HG02973 (cell line): ENCODE measurements around the gene DNASE1L2.

Experiments
- ATAC-seq: cut with Tn5 transposase; IDR thresholded peaks from one replicate; pipeline ENCODE4 v1.9.1; 2021; ENCODE audit warnings: moderate library complexity; ENCODE audit not compliant: unreplicated experiment

Gene DNASE1L2

DNA sequence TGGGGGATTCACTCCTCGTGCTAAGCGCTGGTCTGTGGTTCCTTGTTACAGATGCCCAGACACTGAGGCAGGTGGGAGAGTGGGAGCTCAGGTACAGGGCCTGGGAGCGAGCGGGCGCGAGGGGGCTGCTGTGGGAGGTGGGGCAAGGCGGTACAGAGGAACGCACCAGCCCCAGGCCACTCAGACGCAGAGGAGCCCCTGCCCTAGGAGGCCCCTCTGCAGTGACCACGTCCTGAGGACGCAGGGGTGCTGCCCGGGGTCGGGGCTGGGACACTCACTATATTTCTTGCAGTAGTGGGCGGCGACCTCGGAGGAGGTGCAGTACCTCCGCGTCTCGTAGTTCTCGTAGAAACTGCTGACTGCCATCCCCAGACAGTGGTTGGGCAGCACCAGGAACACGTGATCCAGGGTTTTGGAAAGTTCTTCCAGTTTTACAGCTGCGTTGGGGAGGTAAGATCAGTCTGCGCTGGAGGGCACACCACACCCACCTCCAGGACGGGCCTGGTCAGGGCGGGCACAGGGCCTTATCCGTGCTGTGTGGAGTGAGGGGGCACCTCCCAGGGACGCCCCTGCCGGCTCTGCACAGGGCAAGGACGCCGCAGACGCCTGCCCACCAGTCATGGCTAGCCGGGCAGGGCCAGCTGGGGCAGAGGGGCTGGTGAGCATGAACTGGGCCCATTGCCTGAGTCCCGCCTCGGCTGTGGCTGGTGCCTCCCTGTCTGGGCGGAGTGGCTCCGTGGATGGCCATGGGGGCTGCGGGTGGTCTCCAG is 47.9 kb downstream of the DNASE1L2 start:
- ATAC-seq, result no peak

DNA sequence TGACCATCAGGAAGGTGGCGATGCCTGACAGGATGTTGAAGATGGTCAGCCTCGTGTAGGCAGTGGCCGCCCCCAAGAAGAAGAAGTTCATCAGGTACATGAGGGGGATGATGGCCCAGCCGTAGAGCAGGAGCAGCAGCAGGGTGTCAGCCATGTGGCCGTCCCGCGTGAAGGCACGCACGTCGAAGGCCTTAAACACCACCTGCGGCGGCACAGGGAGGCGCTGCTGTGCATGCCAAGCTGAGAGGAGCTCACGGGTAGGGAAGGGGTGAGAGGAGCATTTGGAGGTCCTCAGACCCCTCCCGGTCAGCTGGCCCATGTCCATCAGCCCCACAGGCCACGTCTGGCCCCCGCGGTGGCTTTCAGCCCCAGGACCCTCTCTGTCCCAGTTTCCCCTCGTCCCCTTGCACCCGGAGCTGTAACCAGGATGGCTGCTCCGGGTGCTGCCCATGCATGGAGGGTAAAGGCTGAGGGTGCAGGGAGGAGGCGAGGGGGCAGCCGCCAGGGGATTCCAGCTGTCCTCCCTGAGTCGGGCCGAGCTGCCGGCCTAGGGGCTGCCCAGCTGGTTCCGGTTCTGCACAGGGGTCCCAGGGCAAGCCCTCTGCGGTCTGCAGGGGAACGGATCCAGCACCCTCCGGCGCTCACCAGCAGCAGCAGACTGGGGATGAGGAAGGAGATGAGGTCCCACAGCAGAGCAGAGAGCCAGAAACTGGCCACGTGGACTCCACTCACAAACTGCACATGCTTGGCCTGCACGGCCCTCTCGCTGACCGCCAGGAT is 48.7 kb downstream of the DNASE1L2 start:
- no peak for ATAC-seq

DNA sequence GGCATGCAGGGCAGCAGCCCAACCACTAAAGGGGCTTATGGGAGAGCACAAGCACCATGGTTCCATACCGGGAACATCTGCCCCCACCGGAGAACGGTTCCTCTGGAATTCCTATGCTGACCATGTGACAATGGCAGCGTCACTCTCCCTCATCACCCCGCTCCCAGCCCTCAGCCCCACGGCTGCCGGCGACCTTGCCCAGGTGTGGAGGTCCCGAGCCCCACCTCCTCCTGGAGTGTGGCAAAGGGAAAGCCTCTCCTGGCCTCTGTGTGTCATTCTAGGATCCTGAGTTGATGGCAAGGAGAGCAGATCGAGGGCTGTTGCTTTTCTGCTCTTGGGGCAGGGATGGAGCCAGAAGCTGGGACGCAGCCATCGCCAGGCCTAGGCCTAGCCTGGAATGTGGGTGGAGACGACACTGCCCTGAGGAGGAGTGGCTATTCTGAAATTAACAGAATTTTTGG is 49.5 kb downstream of the DNASE1L2 start:
- no peak for ATAC-seq

DNA sequence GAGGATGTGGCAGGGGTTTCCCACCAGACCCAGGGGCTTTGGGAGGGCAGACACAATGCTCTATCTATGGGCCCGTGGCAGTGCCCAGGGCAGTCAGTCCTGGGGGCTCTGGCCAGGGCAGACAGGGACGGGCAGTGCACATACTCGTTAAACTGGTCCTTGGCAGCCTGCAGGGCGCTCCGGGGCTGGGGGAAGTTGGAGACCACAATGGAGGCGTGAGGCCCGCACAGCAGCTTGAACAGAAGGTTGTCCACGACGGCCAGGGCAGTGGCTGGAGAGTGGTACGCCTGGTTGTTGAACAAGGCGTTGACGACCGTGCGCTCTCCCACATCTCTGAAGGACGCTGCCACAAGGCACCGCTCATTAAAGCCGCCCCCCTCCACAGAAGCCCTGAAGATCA is 50.3 kb downstream of the DNASE1L2 start:
- no peak for ATAC-seq

DNA sequence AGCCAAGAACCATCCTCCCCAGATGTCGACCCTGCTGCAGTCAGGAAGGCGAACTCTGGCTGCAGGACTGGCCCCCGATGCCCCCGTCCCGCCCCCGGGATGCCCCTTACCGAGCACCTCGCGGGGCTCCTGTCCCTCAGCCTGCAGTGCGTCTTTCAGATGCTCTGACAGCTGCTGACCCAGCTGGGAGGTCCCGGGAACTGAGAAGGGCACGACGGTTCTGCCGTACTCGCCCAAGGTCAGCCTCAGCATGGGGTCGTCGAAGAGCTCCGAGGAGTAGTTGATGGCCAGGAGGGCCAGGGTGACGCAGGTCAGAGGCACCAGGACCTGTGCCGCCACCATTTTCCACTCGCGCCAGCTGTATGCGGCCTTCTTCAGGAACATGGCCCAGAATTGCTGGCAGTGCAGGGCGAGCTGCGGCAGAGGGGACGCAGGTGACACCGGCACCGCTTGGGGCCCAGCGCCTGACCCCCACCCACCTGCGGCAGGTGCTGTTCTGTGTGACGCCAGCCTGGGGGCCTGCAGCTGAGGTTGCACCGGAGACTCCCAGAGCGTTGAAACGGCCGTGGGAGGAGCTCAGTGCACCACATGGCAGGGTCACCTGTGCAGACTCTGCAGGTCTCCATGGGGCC is 51.8 kb downstream of the DNASE1L2 start:
- ATAC-seq, result no peak
